OCI-LY7 (cell line): Measurements from ENCODE around the gene UNG.

ENCODE experiments used
- EZH2phosphoT487 ChIP-seq: fragments of 200-600 bp; sonication (generic); IDR thresholded peaks from 2 replicates; pipeline ENCODE4 v1.6.1; 2018; ENCODE audit warnings: low read depth, borderline replicate concordance, mild to moderate bottlenecking, mixed run types, antibody characterized with exemption, low read length, moderate library complexity, mixed read lengths
- TF ChIP-seq, protein P1 (sequence below): fragments of 200-600 bp; sonication (generic); conservative IDR thresholded peaks from 2 replicates; pipeline ENCODE4 v1.5.1; 2014; ENCODE audit warnings: mild to moderate bottlenecking, antibody characterized with exemption, low read length, moderate library complexity, mixed read lengths

- TF ChIP-seq, protein P1, sequence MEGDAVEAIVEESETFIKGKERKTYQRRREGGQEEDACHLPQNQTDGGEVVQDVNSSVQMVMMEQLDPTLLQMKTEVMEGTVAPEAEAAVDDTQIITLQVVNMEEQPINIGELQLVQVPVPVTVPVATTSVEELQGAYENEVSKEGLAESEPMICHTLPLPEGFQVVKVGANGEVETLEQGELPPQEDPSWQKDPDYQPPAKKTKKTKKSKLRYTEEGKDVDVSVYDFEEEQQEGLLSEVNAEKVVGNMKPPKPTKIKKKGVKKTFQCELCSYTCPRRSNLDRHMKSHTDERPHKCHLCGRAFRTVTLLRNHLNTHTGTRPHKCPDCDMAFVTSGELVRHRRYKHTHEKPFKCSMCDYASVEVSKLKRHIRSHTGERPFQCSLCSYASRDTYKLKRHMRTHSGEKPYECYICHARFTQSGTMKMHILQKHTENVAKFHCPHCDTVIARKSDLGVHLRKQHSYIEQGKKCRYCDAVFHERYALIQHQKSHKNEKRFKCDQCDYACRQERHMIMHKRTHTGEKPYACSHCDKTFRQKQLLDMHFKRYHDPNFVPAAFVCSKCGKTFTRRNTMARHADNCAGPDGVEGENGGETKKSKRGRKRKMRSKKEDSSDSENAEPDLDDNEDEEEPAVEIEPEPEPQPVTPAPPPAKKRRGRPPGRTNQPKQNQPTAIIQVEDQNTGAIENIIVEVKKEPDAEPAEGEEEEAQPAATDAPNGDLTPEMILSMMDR = no peak
- TF ChIP-seq EZH2phosphoT487 = no peak
Measured at GRCh38 chr12:109098183-109098604, 797 bp downstream of the UNG start.
